GM21447 (cell line): ENCODE measurements around the gene LRRC14B.

Experiments
- ATAC-seq: cut with Tn5 transposase; IDR thresholded peaks from one replicate; pipeline ENCODE4 v1.9.1; 2021; ENCODE audit not compliant: unreplicated experiment

LRRC14B gene

DNA sequence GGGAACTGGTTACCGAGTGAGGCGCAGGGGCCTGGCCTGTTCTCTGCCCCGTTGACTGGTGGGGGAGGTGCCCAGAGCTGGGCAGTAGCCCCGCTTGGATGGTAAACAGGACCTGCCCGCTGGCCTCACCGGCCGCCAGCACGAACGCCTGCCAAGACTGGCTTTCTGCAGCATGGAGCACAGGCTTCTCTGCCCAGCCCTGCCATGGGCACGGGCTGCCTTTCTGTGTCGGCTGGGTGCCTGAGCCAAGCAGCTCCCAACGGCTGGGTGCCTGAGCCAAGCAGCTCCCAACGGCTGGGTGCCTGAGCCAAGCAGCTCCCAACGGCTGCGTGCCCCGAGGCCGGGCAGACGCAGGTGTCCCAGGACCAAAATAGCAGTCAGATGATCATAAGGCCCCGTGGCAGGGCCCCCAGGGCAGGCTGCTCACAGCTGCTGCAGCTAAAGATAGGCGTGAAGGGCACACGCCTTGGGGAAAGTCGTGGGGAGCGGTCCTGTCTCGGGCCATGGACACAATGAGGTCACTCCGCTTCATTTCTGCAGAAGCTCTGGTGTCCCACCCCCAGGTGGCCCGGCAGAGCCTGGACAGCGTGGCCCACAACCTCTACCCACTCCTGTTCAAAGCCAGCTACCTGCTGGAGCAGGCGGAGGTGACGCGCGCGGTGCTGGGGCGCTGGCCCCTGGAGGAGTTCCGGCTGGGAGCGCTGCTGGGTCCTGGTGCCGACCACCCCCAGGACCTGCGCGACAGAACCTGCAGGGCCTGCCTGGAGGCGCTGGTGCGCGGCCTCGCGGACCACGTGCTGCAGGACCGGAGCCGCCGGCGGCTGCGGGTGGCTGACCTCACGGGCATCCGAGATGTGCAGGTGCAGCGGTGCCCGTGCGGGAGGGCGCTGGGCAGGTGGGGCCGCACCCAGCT, at the start of gene LRRC14B:
TSS of gene LRRC14B (plus strand) at position 460 of the 913 bp plus-strand sequence. CDS start at position 504, 44 bp downstream.
- ATAC-seq, result peak; percentile 49

DNA sequence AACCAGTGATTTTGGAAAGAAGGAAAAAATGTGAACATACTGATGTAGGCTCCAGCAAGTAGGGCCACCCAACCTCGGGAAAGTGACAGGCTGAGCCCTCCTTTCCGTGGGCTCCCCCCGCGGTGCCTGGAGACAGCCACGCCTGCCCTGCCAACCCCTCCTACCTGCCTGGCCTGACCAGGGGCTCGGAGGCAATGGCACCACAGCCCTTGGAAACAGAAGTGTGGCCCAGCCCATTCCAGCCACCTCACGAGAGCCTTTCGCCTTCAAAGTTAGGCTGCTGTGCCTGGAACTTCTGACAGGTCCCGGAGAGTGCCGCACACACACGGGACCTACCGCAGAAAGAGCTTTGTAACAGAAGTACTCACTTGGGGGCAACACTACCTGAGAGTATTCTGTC, 49.5 kb upstream of the LRRC14B start:
- ATAC-seq, result no peak

DNA sequence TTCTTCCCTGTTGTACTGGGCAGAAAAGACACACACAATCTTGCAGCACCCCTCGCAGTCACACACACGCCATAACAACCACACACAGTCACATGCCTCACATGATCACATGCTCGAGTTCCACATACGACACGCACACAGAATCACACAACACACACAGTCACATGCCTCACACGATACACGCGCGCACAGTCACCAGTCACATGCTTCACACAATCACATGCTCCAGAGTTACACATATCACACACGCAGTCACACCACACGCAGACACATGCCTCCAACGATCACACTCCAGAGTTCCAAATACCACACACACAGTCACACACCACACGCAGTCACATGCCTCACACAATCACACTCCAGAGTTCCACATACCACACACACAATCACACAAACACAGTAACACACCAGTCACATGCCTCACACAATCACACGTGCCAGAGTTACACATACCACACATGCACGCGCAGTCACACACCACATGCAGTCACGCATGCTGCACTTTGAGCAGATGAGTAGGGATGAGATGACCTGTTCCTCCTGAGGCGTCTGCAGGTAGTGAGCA, 49.0 kb upstream of the LRRC14B start:
- ATAC-seq, result no peak

DNA sequence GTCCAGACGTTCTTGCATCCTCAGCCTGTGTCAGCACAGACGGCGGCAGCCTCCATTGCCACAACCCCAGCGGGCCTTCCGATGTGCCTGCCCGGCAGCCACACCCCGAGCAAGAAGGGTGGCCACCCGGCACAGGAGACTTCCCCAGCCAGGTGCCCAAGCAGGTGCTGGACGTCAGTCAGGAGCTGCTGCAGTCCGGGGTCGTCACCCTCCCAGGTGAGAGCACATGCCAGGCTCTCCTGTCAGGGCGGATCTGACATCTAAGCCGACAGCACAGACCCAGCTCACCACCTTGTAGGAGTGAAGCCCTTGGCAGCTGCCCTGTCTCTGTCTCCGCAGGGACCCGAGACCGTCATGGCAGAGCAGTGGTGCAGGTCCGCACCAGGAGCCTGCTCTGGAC, 48.3 kb upstream of the LRRC14B start:
- no peak for ATAC-seq

DNA sequence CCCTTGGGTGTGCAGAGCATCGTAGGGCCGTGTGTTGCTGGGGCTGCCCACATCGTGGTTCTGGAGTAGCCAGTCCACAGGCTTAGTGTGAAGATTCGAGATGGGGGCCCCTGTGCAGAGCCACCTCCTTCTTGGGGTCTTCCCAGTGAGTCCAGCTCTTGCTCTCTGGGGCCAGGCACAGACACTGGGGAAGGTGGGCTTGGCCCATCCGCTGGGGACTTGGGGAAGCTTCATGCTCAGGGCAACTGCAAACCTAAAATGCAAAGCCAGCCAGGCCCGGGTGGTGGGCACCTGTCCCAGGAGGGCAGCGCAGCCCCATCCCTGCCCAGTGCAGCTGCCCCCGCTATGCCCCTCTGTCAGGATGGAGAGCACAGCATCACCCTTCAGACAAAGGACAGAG, 46.4 kb upstream of the LRRC14B start:
- no peak for ATAC-seq

DNA sequence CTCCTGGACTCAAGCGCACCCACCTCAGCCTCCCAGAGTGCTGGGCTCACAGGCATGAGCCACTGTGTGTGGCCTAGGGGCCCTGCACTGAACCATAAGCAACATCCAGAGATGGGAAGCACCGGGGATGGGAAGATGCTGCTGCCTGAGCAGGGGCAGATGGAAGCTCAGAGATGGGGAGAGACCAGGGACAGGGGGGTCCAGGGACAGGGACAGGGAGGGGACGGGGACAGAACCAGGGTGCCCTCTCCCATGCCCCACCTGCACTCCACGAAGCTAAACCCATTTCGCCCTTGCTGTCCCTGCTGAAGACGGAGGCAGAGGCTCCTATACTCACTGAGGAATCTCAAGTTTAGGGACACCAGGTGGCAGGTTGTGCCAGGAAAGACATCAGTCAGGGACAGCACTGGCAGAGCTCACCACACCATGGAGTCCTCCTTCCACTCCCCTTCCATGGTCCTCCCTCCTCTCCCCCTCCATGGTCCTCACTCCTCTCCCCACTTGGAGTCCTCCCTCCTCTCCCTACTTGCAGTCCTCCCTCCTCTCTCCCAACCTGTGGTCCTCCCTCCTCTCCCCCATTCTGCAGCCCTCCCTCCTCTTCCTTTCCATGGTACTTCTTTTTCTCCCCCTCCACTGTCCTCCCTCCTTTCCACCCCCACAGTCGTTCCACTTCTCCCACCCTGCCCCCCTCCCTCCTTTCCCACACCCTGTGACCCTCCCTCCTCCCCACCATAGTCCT, 45.5 kb upstream of the LRRC14B start:
- ATAC-seq, result no peak

DNA sequence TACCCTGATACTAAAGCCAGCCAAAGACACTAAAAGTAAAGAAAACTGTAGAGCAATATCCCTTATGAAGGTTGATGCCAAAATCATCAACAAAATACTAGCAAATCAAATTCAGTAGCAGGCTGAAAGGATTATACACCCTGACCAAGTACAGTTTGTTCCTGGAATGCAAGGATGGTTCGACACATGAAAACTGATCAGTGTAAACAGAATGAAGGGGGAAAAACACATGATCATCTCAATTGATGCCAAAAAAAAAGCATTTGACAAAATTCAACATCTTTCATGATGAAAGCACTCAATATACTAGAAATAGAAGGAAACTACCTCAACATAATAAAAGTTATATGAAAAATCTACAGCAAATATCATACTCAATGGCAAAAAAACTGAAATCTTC, 43.5 kb upstream of the LRRC14B start:
- no peak for ATAC-seq

DNA sequence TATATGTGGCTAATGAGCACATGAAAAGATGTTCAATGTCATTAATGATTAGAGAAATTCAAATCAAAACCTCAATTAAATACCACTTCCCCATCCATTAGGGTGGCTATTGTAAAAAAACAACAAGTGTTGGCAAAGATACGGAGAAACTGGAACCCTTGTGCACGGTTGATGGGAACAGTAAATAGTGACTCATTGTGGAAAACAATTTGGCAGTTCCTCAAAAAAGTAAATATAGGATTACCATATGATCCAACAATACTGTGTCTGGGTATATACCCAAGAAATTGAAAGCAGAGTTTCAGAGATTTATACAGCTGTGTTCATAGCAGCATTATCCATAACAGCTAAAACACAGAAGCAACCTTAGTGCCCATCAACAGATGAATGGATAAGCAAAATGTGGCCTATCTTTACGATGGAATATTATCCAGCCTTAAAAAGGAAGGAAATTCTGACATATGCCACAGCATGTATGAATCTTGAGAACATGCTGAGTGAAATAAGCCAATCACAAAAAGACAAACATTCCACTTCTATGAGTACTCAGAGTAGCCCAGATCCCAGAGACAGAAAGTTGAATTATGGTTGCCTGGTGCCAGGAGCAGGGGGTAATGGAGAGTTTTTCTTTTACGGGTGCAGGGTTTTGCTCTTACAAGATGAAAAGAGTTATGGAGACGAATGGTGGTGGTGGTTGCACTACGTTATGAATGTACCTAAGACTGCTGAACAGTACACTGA, 41.4 kb upstream of the LRRC14B start:
- no peak for ATAC-seq

DNA sequence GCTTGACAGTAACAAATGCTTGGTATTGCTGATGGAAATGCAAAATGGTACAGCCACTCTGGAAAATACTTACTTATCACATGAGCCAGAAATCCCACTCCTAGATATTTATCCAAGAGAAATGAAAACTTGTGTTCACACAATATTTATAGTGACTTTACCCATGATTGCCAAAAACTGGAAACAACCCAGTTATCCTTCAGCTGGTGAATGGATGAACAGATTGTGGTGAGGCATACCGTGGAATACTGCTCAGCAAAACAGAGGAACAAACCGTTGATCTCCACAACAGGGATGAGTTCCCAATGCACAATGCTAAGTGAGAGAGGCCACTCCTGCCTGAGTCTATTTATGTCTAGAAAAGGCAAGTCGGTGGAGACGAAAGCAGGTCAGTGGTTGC, 40.5 kb upstream of the LRRC14B start:
- no peak for ATAC-seq

DNA sequence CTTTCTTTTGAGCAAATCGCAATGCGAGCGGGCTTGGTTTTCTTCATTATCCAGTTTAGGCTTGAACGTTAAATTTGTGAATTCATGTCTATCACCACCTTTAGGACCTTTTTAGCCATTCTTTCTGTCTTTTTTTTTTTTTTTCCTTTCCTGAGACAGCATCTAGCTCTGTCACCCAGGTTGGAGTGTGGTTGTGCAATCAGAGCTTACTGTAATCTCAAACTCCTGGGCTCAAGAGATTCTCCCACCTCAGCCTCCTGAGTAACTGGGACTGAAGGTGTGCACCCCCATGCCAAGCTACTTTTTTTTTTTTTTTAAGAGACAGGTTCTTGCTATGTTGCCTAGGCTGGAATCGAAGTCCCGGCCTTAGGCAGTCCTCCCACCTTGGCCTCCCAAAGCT, 39.2 kb upstream of the LRRC14B start:
- no peak for ATAC-seq

DNA sequence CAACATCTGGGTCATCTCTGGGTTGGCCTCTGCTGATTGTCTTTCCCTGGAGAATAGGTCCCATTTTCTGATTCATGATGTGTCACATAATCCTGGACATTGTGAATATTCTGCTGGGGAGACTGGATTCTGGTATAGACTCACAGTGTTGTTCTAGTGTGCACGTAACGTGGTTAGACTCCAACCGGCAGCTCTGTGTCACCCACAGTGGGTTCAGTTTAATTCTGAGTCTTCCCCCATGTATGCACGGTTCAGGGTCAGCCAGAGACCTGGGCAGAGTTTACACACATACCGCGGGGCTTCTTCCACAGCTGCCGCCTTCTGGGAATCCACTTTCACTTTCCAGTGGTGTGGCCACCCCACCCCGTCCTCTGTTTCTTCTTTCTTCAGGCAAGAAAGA, 38.0 kb upstream of the LRRC14B start:
- ATAC-seq, result no peak

DNA sequence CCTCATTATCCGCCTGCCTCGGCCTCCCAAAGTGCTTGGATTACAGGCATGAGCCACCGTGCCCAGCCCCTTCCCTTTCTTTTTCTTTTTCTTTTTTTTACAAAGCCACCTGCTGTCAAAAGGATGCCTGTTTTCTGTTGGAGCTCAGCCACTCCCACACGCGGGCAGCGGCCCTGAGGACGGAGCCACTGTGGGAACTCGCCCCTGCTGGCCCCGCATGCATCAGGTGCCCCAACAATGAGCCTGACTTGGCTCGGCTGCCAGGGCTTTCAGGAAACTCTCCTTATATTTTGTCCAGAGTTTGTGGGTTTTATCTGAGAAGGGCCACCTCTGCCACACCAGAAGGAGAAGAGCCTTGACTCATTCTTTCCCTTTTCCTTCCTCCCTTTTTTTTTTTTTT, 37.1 kb upstream of the LRRC14B start:
- no peak for ATAC-seq

DNA sequence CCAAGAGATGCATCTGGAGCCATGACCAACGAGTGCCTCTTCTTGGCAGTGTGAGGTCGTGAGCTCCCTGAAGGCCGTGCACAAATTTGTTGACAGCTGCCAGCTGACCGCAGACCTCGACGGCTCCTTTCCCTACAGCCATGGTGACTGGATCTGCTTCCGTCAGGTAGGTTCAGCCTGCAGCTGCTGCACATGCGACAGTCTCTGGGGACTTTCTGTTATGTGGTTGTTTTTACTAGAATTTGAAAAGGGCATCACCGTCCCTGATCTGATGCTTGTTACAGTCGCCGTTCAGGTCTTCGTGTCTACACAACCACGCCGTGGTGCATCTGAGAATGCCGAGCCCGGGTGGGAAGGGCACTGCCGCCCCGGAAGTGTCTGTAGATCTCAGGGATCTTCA, 36.5 kb upstream of the LRRC14B start:
- no peak for ATAC-seq

DNA sequence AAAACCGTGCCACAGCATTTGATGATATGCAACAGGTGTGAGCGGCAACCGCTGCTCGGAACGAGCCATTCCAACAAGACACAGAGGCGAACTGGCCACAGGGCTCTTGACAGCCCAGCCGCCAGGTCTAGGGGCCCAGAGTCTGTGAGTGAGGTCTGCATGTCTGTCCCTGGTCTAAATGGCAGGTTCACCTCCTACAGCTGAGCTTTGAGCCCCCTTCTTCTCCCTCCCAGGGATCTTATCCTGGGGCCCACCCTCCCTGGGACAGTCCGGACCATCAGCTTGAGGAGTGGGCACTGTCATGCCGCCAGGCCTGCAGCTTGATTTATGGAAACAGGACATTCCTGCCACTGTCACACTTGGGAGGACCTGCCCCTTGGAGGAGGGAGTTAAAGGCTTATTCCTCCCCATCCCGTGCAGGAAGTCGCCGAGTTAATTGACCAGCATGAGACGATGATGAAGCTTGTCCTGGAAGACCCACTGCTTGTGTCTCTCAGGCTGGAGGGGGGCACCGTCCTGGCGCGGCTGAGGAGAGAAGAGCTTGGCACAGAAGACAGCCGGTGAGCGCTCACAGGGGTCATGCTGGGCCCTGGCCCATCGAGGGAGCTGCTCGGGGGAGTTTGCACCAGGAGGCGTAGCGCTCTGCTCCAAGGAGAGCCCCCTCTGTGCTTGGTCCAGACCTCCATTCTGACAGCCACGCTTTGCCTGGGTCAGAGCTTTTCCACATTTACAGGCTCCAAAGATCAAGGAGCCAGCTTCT, 35.5 kb upstream of the LRRC14B start:
- ATAC-seq, result no peak

DNA sequence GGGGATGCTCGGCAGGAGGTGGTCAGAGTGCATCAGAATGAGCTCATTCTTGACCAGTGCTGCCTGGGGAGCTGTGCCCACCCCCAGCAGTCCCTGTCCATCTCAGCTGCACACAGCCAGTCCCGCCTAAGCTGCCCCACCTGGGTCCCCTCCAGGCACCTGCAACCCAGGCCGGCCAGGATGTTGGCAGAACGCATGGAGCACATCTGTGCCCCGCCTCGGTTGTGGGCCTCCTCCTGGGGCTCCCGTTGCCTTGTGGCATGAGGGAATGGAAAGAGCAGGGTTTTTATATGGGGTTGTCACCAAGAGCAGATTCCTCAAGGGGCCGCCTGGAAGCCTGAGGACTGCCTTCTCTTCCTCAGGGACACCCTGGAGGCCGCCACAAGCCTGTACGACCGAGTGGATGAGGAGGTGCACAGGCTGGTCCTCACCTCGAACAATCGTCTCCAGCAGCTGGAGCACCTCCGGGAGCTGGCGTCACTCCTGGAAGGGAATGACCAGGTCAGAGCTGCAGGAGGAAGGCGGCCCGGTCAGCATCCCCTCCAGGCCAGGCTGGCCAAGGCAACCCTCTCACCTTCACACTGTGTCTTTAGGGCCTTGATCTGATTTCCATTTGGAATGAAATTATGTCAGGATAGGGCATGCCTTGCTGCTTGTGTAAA, 34.8 kb upstream of the LRRC14B start:
- no peak for ATAC-seq

DNA sequence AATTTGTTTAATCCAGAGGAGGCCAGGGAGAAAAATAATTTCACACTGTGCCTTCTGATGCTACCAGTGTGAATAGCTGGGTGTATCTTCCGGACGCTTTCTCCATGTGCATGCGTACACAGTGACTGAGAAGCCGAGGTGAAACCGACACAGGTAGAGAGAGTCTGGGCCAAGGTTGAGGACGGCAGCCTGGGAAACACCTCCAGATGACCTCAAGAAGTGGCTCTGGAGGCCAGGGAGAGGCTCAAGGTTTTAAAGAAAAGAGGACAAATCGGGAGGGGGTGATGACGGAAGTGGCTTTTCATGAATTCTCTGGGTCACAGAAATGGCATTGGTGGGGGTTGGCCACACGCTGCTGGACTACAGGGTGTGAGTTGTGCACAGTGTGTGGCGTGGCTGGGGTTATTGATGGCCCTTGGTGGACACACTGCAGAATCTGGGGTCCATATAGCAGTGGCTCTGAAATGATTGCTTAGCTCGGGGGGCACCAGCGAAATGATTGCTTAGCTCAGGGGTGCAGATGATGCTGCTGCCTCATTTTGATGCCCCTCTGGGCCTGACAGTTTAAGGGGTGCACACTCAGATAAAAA, 34.1 kb upstream of the LRRC14B start:
- no peak for ATAC-seq

DNA sequence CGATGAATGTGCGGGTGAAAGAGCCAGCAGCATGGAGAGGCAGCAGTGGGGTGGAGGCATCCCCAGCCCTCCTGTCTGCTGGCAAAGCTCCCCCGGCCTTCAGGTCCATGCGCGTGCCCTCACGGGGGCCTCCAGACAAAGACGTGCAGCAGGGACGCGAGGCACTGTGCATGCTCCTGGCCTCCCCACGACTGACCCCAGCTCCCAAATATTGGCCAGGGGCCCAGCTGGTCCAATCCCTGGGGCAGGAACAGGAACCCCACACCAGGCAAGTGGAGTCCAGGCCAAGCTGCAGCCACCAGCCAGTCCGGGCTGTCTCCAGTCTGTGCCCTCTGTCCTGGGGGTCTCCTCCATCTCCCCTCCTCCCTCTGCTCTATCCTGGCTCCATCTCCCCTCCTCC, 33.5 kb upstream of the LRRC14B start:
- no peak for ATAC-seq

DNA sequence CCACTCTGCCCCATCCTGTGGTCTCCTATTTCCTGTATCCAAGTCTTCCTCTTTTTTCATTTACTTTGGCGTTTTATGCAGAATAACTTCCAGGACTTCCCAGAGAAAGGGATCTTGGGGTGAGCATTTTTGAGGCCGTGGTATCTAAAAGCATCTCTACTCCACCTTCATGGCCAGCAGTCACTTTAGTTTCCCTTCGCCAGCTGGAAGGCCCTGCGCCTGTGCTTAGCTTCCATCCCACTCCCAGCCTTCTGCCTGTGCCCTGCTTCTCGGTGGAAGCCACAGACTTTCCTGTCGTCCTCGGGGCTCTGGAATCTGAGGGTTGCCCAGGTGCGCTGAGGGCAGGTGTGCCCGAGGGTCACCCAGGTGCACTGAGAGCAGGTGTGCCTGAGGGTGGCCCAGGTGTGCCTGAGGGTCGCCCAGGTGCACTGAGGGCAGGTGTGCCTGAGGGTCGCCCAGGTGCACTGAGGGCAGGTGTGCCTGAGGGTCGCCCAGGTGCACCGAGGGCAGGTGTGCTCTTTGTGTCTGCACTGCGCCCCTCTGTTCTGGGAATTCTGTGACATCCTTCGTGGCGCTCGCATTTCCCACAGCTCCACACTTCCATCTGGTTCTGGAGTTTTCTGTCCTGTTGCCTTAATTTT, 32.4 kb upstream of the LRRC14B start:
- no peak for ATAC-seq
